ENCODE measurements around the gene ERGIC2.
"Not testable (repeated sequence)": the region's sequence is repeated elsewhere in the genome, so short reads cannot be mapped to it uniquely, and the experiment has no call there.

The ERGIC2 gene

DNA sequence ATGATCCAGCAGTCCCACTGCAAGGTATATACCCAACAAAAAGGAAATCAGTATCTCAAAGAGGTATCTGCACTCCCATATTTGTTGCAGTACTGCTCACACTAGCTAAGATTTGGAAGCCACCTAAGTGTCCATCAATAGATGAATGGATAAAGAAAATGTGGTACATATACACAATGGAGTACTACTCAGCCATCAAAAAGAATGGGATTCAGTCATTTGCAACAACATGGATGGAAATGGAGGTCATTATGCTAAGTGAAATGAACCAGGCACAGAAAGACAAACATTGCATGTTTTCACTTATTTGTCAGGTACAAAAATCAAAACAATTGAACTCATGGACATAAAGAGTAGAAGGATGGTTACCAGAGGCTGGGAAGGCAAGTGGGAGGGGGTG, 90.5 kb downstream of the ERGIC2 start:
- DNase-seq, result not testable (repeated sequence)

DNA sequence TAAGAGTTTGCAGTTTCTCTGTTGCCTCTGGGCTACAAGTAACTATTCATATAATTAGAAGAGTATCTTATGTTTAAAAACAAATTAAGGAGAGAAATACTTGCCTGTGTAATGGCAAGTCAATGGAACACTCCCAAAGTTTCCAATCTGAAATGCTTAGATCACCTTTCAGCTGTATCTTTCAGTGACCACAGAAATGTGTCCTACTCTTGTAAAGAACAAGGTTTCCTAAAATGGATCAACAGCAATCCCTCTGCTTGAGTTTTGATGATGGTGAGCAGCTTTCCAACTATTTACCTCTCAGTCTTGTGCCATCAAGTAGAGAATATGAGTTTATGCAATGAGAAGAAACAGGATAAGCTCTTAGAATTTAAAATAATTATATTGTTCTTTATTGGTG, 92.9 kb downstream of the ERGIC2 start:
- DNase-seq, result no peak

DNA sequence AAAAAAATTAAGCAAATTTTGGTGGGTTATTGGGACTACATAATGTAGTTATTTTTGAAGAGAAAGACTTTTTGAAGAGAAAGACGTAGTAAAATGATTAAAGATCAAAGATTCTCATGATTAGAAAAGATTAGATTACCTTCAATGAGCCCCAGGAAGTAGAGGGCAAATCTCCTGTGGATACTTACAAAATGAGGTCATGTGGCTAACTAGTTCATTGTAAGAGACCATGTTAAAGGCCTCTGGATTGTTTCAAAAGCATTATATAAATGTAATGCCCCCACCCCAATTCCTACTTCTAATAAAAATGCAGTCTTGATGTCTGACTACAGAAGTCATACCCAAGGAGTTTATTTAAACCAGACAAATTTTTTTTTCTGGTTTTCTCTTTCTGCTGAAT, 93.3 kb downstream of the ERGIC2 start:
- DNase-seq, result no peak

Measured in NCI-H510A treated with DMSO at 0.1 percent for 48 hours (cell line).